Neural progenitor cell (in vitro differentiated cells): ENCODE measurements around the gene RAI14.

Experiments used
- CTCF ChIP-seq: fragments of 200-600 bp; sonication (generic); IDR thresholded peaks from 2 replicates; pipeline ENCODE4 v1.5.1; 2017; ENCODE audit warnings: antibody characterized with exemption, mild to moderate bottlenecking
- EZH2 ChIP-seq: fragments of 200-600 bp; sonication (generic); IDR thresholded peaks from 2 replicates; pipeline ENCODE4 v1.6.1; 2017; ENCODE audit warnings: antibody characterized with exemption, mild to moderate bottlenecking, moderate library complexity
- EZH2phosphoT487 ChIP-seq: fragments of 200-600 bp; sonication (generic); IDR thresholded peaks from 2 replicates; pipeline ENCODE4 v1.6.1; 2017; ENCODE audit warnings: antibody characterized with exemption

GRCh38 chr5:34765662-34766061, 109.5 kb downstream of the RAI14 start:
- no peak for TF ChIP-seq CTCF
- no peak for TF ChIP-seq EZH2
- TF ChIP-seq EZH2phosphoT487: no peak
